Loucy (cell line): ENCODE measurements around the gene HCFC1.

ENCODE experiments used
- CTCF ChIP-seq: fragments of 200-600 bp; sonication (generic); conservative IDR thresholded peaks from 2 replicates; pipeline ENCODE4 v1.5.1; 2014; ENCODE audit warnings: mild to moderate bottlenecking, antibody characterized with exemption, low read length
- EZH2phosphoT487 ChIP-seq: fragments of 200-600 bp; IDR thresholded peaks from 2 replicates; pipeline ENCODE4 v1.6.1; 2018; ENCODE audit warnings: antibody characterized with exemption, mild to moderate bottlenecking, moderate library complexity, borderline replicate concordance

- no peak for TF ChIP-seq CTCF
- no peak for TF ChIP-seq EZH2phosphoT487
These were observed 5.3 kb downstream of the HCFC1 start for GRCh38 chrX:153966283-153966688.
